SK-N-SH (cell line): ENCODE data around the gene NADSYN1. TPM values are rescaled to one million over a fixed set of nuclear protein-coding genes. Genes with fewer than 3 reads are reported as not detected.

ENCODE experiments used
- CTCF ChIA-PET: fragments of 300-600, 350-600 bp; formaldehyde crosslinking; extraction: SDS; loops from one replicate; lab custom pipeline; 2021; lab: Yijun Ruan, JAX
- POLR2A ChIA-PET: fragments of 350-600 bp; sonication (Branson Sonifier 250); formaldehyde crosslinking; extraction: SDS; loops from one replicate; lab custom pipeline; 2020; ENCODE audit warnings: antibody characterized with exemption, inconsistent platforms; lab: Yijun Ruan, JAX
- DNase-seq: peaks from one replicate; pipeline ENCODE4 v3.0.0; 2012
- H2AFZ ChIP-seq: fragments of 200-600 bp; sonication (generic); 2 replicates; pipeline ENCODE4 v1.8.1; 2016; ENCODE audit warnings: antibody characterized with exemption, mild to moderate bottlenecking, low read depth
- H3F3A ChIP-seq: fragments of 200-600 bp; sonication (generic); replicated peaks from 2 replicates; pipeline ENCODE3; 2016; ENCODE audit warnings: antibody characterized with exemption, mild to moderate bottlenecking; ENCODE audit not compliant: insufficient read depth
- H3K27ac ChIP-seq, 2 experiments: fragments of 200-500 bp in 1 of 2; fragments of 200-600 bp in 1 of 2; sonication (Bioruptor generic) in 1 of 2; sonication (generic), shearing (Covaris generic) in 1 of 2; 2 replicates each; pipeline versions ENCODE4 v1.5.1 to v1.6.1; 2014 to 2016; ENCODE audit warnings: low read depth in 2 of 2, inconsistent platforms in 1 of 2, low read length in 1 of 2, mild to moderate bottlenecking in 1 of 2, mixed read lengths in 1 of 2
- H3K27me3 ChIP-seq: fragments of 200-600 bp; sonication (generic), shearing (Covaris generic); 2 replicates; pipeline ENCODE4 v1.6.1; 2016; ENCODE audit warnings: mixed run types; ENCODE audit not compliant: insufficient read depth
- H3K36me3 ChIP-seq, 2 experiments: fragments of 200-500 bp in 1 of 2; fragments of 200-600 bp in 1 of 2; sonication (Bioruptor generic) in 1 of 2; sonication (generic) in 1 of 2; replicated peaks in 1 of 2; 2 replicates each; pipeline versions ENCODE3 to v1.5.1; 2014 to 2016; ENCODE audit warnings: low read length in 1 of 2, mild to moderate bottlenecking in 1 of 2; ENCODE audit not compliant: insufficient read depth in 2 of 2, control insufficient read depth in 1 of 2
- H3K4me1 ChIP-seq, 2 experiments: fragments of 200-500 bp in 1 of 2; fragments of 200-600 bp in 1 of 2; sonication (Bioruptor generic) in 1 of 2; sonication (generic), shearing (Covaris generic) in 1 of 2; 2 replicates each; pipeline versions ENCODE4 v1.5.1 to v1.6.1; 2014 to 2016; ENCODE audit warnings: low read depth in 1 of 2, low read length in 1 of 2, mixed run types in 1 of 2; ENCODE audit not compliant: insufficient read depth in 2 of 2, control insufficient read depth in 1 of 2
- H3K4me2 ChIP-seq: fragments of 200-600 bp; sonication (generic), shearing (Covaris generic); 2 replicates; pipeline ENCODE4 v1.6.1; 2017; ENCODE audit warnings: mixed run types
- H3K4me3 ChIP-seq, 2 experiments: fragments of 200-500 bp in 1 of 2; fragments of 200-600 bp in 1 of 2; sonication (Bioruptor generic) in 1 of 2; sonication (generic), shearing (Covaris generic) in 1 of 2; 2 replicates each; pipeline versions ENCODE4 v1.5.1 to v1.8.1; 2014 to 2016; ENCODE audit warnings: low read depth in 2 of 2, inconsistent platforms in 1 of 2, low read length in 1 of 2, mild to moderate bottlenecking in 1 of 2, mixed read lengths in 1 of 2, moderate library complexity in 1 of 2
- H3K79me2 ChIP-seq: fragments of 200-600 bp; sonication (generic); 2 replicates; pipeline ENCODE4 v1.8.1; 2017; ENCODE audit warnings: mild to moderate bottlenecking; ENCODE audit not compliant: insufficient read depth
- H3K9ac ChIP-seq: fragments of 200-600 bp; sonication (generic); 2 replicates; pipeline ENCODE4 v1.6.1; 2017; ENCODE audit warnings: mixed run types
- H3K9me2 ChIP-seq: fragments of 200-600 bp; sonication (generic); 2 replicates; pipeline ENCODE4 v1.6.1; 2017; ENCODE audit warnings: mixed run types
- H3K9me3 ChIP-seq: fragments of 200-600 bp; sonication (generic); 2 replicates; pipeline ENCODE4 v1.6.1; 2017; ENCODE audit warnings: mixed run types, mild to moderate bottlenecking, moderate library complexity
- H4K20me1 ChIP-seq: fragments of 200-600 bp; sonication (generic); 2 replicates; pipeline ENCODE4 v1.6.1; 2017; ENCODE audit warnings: mild to moderate bottlenecking, mixed run types; ENCODE audit not compliant: insufficient read depth
- CHD2 ChIP-seq: fragments of 150-350 bp; IDR thresholded peaks from 2 replicates; pipeline ENCODE4 v1.6.1; 2018; ENCODE audit warnings: low read length; ENCODE audit not compliant: partially characterized antibody
- ELF1 ChIP-seq: IDR thresholded peaks from 2 replicates; pipeline ENCODE4 v1.4.0; 2012
- EZH2phosphoT487 ChIP-seq: fragments of 200-600 bp; sonication (generic); IDR thresholded peaks from 2 replicates; pipeline ENCODE4 v1.6.1; 2017; ENCODE audit warnings: low read depth, mixed run types, mild to moderate bottlenecking, antibody characterized with exemption, moderate library complexity, borderline replicate concordance
- FOXJ3 ChIP-seq: sonication (generic); formaldehyde crosslinking; IDR thresholded peaks from 2 replicates; pipeline ENCODE4 v1.5.1; 2020; ENCODE audit warnings: mild to moderate bottlenecking, missing genetic modification reagents
- GABPA ChIP-seq: IDR thresholded peaks from 2 replicates; pipeline ENCODE4 v1.4.0; 2012; ENCODE audit warnings: low read depth, mild to moderate bottlenecking
- GATA2 ChIP-seq: sonication (generic); formaldehyde crosslinking; IDR thresholded peaks from 2 replicates; pipeline ENCODE4 v1.5.0; 2020; ENCODE audit warnings: mild to moderate bottlenecking, missing genetic modification reagents
- IRF3 ChIP-seq: fragments of 150-350 bp; IDR thresholded peaks from 2 replicates; pipeline ENCODE4 v1.6.1; 2016; ENCODE audit warnings: mild to moderate bottlenecking, low read depth, low read length
- JUND ChIP-seq: IDR thresholded peaks from 2 replicates; pipeline ENCODE4 v1.4.0; 2012
- MAX ChIP-seq: IDR thresholded peaks from 2 replicates; pipeline ENCODE4 v1.4.0; 2012; ENCODE audit warnings: low read depth
- NFIC ChIP-seq: IDR thresholded peaks from 2 replicates; pipeline ENCODE4 v1.4.0; 2012; ENCODE audit warnings: borderline replicate concordance
- PBX3 ChIP-seq: IDR thresholded peaks from 2 replicates; pipeline ENCODE4; 2012
- POLR2AphosphoS5 ChIP-seq: IDR thresholded peaks from 2 replicates; pipeline ENCODE4 v1.6.1; 2012; ENCODE audit warnings: low read depth, low read length
- RAD21 ChIP-seq: IDR thresholded peaks from 2 replicates; pipeline ENCODE4 v1.6.1; 2012; ENCODE audit warnings: mild to moderate bottlenecking, low read length
- RCOR1 ChIP-seq: fragments of 150-350 bp; IDR thresholded peaks from 2 replicates; pipeline ENCODE4 v1.6.1; 2017; ENCODE audit warnings: antibody characterized with exemption, low read length
- REST ChIP-seq: IDR thresholded peaks from 2 replicates; pipeline ENCODE4 v1.6.1; 2012; ENCODE audit warnings: mild to moderate bottlenecking, low read depth, low read length, moderate library complexity
- RXRA ChIP-seq: IDR thresholded peaks from 2 replicates; pipeline ENCODE4 v1.4.0; 2012; ENCODE audit warnings: low read depth, mild to moderate bottlenecking, borderline replicate concordance
- TCF12 ChIP-seq: IDR thresholded peaks from 2 replicates; pipeline ENCODE4 v1.4.0; 2012
- ZBTB33 ChIP-seq: IDR thresholded peaks from 2 replicates; pipeline ENCODE4 v1.4.0; 2012; ENCODE audit warnings: low read depth, borderline replicate concordance
- WGBS: methylation state at CpG from one replicate; pipeline ENCODE4 v1.1.6; 2017; ENCODE audit warnings: low lambda C conversion rate; 5-methylcytosine and 5-hydroxymethylcytosine counted together
- polyA plus RNA-seq, 3 experiments: library from polyadenylated mRNA; depleted of rRNA; stranded (reverse); fragments of >200 nt; gene quantifications; 2 replicates each; pipeline ENCODE4 v1.2.3, GENCODE V29; 2012

NADSYN1 gene
- polyA plus RNA-seq, 1 of the 3 experiments (the other 2 are of a cell fraction): 62.5 TPM

GRCh38 chr11:71429701-71430100 lies 23.3 kb upstream of the NADSYN1 start:
- Histone ChIP-seq H3K4me3 (no peak overlapping the region), H3K36me3 (no peaks in the 10 kb centered on the region), H3K27me3 (no peaks in the 10 kb centered on the region), H3K4me2 (no peak overlapping the region), H3K27ac (no peak overlapping the region), H3F3A (no peaks in the 10 kb centered on the region), H3K79me2 (no peaks in the 10 kb centered on the region), H3K9me3 (no peaks in the 10 kb centered on the region), H4K20me1 (no peaks in the 10 kb centered on the region), H3K9me2 (no peaks in the 10 kb centered on the region), H2AFZ (no peak overlapping the region), H3K4me1 (no peaks in the 10 kb centered on the region; a peak in 1 of 4 replicates), H3K9ac (no peak overlapping the region)
- ChIA-PET CTCF (interaction anchor here (1.3 kb wide), 1 partner anchor 10 kb away, joined by 4 read pairs; no protein-coding TSS in a partner anchor), POLR2A (no interaction called here)
- 54% methylated on average over 6 of the region's 6 CpGs for WGBS
- TF ChIP-seq RAD21: no peak
- no peak for TF ChIP-seq ZBTB33
- no peak for TF ChIP-seq EZH2phosphoT487
- no peak for DNase-seq

GRCh38 chr11:71430166-71430565 lies 22.8 kb upstream of the NADSYN1 start:
- H3K9me3 ChIP-seq: no peaks in the 10 kb centered on the region
- H4K20me1 ChIP-seq: no peaks in the 10 kb centered on the region
- H3K79me2 ChIP-seq: no peaks in the 10 kb centered on the region
- no peak overlapping the region for H3K9ac ChIP-seq
- no peak for DNase-seq
- no peaks in the 10 kb centered on the region for H3K27me3 ChIP-seq
- ChIA-PET POLR2A (no interaction called here), CTCF (interaction anchor here (1.3 kb wide), 1 partner anchor 10 kb away, joined by 4 read pairs; no protein-coding TSS in a partner anchor)
- no peak overlapping the region for H3K4me3 ChIP-seq
- WGBS: 71% methylated on average over 5 of the region's 9 CpGs
- no peaks in the 10 kb centered on the region for H3F3A ChIP-seq
- H3K9me2 ChIP-seq: no peaks in the 10 kb centered on the region
- H3K36me3 ChIP-seq: no peaks in the 10 kb centered on the region
- H2AFZ ChIP-seq: no peak overlapping the region
- H3K4me1 ChIP-seq: no peaks in the 10 kb centered on the region; a peak in 1 of 4 replicates
- no peak overlapping the region for H3K27ac ChIP-seq
- no peak overlapping the region for H3K4me2 ChIP-seq
- TF ChIP-seq MAX: no peak
- no peak for TF ChIP-seq NFIC
- no peak for TF ChIP-seq CHD2
- no peak for TF ChIP-seq ZBTB33
- no peak for TF ChIP-seq ELF1
- TF ChIP-seq TCF12: no peak
- no peak for TF ChIP-seq GABPA
- no peak for TF ChIP-seq RXRA
- no peak for TF ChIP-seq POLR2AphosphoS5
- TF ChIP-seq RCOR1: no peak
- TF ChIP-seq EZH2phosphoT487: no peak
- no peak for TF ChIP-seq FOXJ3 (CRISPR knock-in tag)
- TF ChIP-seq PBX3: no peak
- TF ChIP-seq GATA2: no peak
- no peak for TF ChIP-seq IRF3
- no peak for TF ChIP-seq JUND
- no peak for TF ChIP-seq REST
